Lung (tissue), 12 donors: ENCODE results near the gene PCSK5. TPM values are rescaled to one million over a fixed set of nuclear protein-coding genes. Genes with fewer than 3 reads are reported as not detected.

ENCODE experiments used
- ATAC-seq: fragments of 200-7000 bp; cut with Tn5 transposase; one replicate; pipeline ENCODE4 v1.9.1; 2020; ENCODE audit warnings: moderate number of reproducible peaks; ENCODE audit not compliant: insufficient read depth, low FRiP score
- DNase-seq, 3 donors: peaks; one replicate each; pipeline ENCODE4 v3.0.0-alpha.2; 2013 to 2017
- H3K27ac ChIP-seq, 2 donors: one replicate each; pipeline ENCODE4 v1.5.1; 2013; ENCODE audit warnings: mild to moderate bottlenecking in 2 of 2, moderate library complexity in 2 of 2, control low read depth in 1 of 2, inconsistent platforms in 1 of 2, low read depth in 1 of 2, low read length in 1 of 2
- H3K27me3 ChIP-seq, 3 donors: one replicate each; pipeline ENCODE4 v1.5.1; 2013; ENCODE audit warnings: low read length in 2 of 3; ENCODE audit not compliant: control insufficient read depth in 3 of 3, insufficient read depth in 3 of 3
- H3K36me3 ChIP-seq, 4 donors: one replicate each; pipeline ENCODE4 v1.5.1; 2013; ENCODE audit warnings: low read length in 4 of 4, mild to moderate bottlenecking in 1 of 4, moderate library complexity in 1 of 4; ENCODE audit not compliant: control insufficient read depth in 4 of 4, insufficient read depth in 4 of 4
- H3K4me1 ChIP-seq, 5 donors: one replicate each; pipeline ENCODE4 v1.5.1; 2013; ENCODE audit warnings: low read length in 5 of 5, mild to moderate bottlenecking in 2 of 5, moderate library complexity in 1 of 5; ENCODE audit not compliant: control insufficient read depth in 5 of 5, insufficient read depth in 5 of 5
- H3K4me3 ChIP-seq: one replicate; pipeline ENCODE4 v1.5.1; 2013; ENCODE audit warnings: mild to moderate bottlenecking, control low read depth, moderate library complexity
- H3K9ac ChIP-seq, 2 donors: one replicate each; pipeline ENCODE4 v1.5.1; 2013; ENCODE audit warnings: low read length in 2 of 2, control low read depth in 1 of 2; ENCODE audit not compliant: insufficient read depth in 1 of 2
- H3K9me3 ChIP-seq, 4 donors: one replicate each; pipeline ENCODE4 v1.5.1; 2013; ENCODE audit warnings: low read length in 3 of 4, mild to moderate bottlenecking in 1 of 4, moderate library complexity in 1 of 4; ENCODE audit not compliant: control insufficient read depth in 4 of 4, insufficient read depth in 3 of 4
- CTCF ChIP-seq: IDR thresholded peaks from 2 replicates; pipeline ENCODE4 v1.5.1; 2012; ENCODE audit warnings: mild to moderate bottlenecking; ENCODE audit errors: control extremely low read depth, extremely low read depth
- WGBS, 2 donors: extraction: QIAGEN DNeasy Blood & Tissue Kit; methylation state at CpG; one replicate each; pipeline ENCODE4 v1.1.7; 2013; 5-methylcytosine and 5-hydroxymethylcytosine counted together
- polyA plus RNA-seq, 2 donors: library from polyadenylated mRNA; stranded (reverse); fragments of 200-250 nt; gene quantifications; one replicate each; pipeline ENCODE4 v1.2.1, GENCODE V29; 2013
- total RNA-seq, 2 donors: library from RNA; depleted of rRNA in 1 of 2; stranded (reverse); fragments of >200 nt in 1 of 2; gene quantifications; one replicate each; pipeline ENCODE4 v1.2.1, GENCODE V29; 2014 to 2021
- donor health status: control.
- donor health status: control.
- donor health status: Bipolar disorder and iron deficiency.
- donor health status: healthy.
- donor health status: DM: yes; HTN: yes; CAD: no.

PCSK5 gene
- total and polyA plus RNA-seq, 4 donors = 1.9 to 28.2 (median 13.6) TPM

GRCh38 chr9:76136986-76137385, 246.5 kb downstream of the PCSK5 start:
- H3K4me1 ChIP-seq = peaks cover 0 to 18% (median 3%) of the 10 kb centered on the region in 5 donors
- H3K4me3 ChIP-seq = no peak overlapping the region
- 15 to 35% methylated on average over 1 of the region's 1 CpG for WGBS, 2 donors
- DNase-seq = no peak
- TF ChIP-seq CTCF = no peak
- H3K9ac ChIP-seq = no peak overlapping the region
- H3K9me3 ChIP-seq = no peaks in the 10 kb centered on the region
- no peak overlapping the region for H3K27ac ChIP-seq
- H3K27me3 ChIP-seq = no peaks in the 10 kb centered on the region
- H3K36me3 ChIP-seq = no peaks in the 10 kb centered on the region
- ATAC-seq = no peak

GRCh38 chr9:76137931-76138330, 247.5 kb downstream of the PCSK5 start:
- no peaks in the 10 kb centered on the region for H3K27me3 ChIP-seq
- no peak overlapping the region for H3K9ac ChIP-seq
- no peak for TF ChIP-seq CTCF
- ATAC-seq (no peak), DNase-seq (peak; percentile 40 to 71 (median 52))
- H3K27ac ChIP-seq = no peak overlapping the region
- no peak overlapping the region for H3K4me3 ChIP-seq
- H3K4me1 ChIP-seq = peaks cover 0 to 18% (median 3%) of the 10 kb centered on the region in 5 donors
- 68 to 75% methylated on average over 5 of the region's 5 CpGs for WGBS, 2 donors
- no peaks in the 10 kb centered on the region for H3K9me3 ChIP-seq
- no peaks in the 10 kb centered on the region for H3K36me3 ChIP-seq

- no peak for TF ChIP-seq CTCF
- Histone ChIP-seq H3K36me3 (no peaks in the 10 kb centered on the region), H3K4me1 (peaks cover 0 to 18% (median 3%) of the 10 kb centered on the region in 5 donors), H3K27me3 (no peaks in the 10 kb centered on the region), H3K27ac (no peak overlapping the region), H3K9me3 (no peaks in the 10 kb centered on the region), H3K4me3 (no peak overlapping the region), H3K9ac (no peak overlapping the region)
- DNase-seq (peak in 1 of 3 donors; percentile 53), ATAC-seq (no peak)
- 78 to 82% methylated on average over 4 of the region's 4 CpGs for WGBS, 2 donors
Observed at GRCh38 chr9:76138360-76138759, 247.9 kb downstream of the PCSK5 start.

- Histone ChIP-seq H3K9me3 (no peaks in the 10 kb centered on the region), H3K27me3 (no peaks in the 10 kb centered on the region), H3K27ac (no peak overlapping the region), H3K4me1 (peaks cover 0 to 8% (median 0%) of the 10 kb centered on the region in 5 donors), H3K9ac (no peak overlapping the region), H3K36me3 (no peaks in the 10 kb centered on the region), H3K4me3 (no peak overlapping the region)
- ATAC-seq = no peak
- 44 to 50% methylated on average over 5 of the region's 5 CpGs for WGBS, 2 donors
- no peak for DNase-seq
- no peak for TF ChIP-seq CTCF
Observed at GRCh38 chr9:76143834-76144233, 253.4 kb downstream of the PCSK5 start.
